Left ventricle myocardium inferior (tissue), 1 donor: ENCODE results near the gene SLC1A1. TPM values are rescaled to one million over a fixed set of nuclear protein-coding genes. Genes with fewer than 3 reads are reported as not detected.
A peak's percentile ranks its signal among the peaks of the same experiment; 100 is the strongest.

Experiments
- DNase-seq: peaks from one replicate; pipeline ENCODE4 v3.0.0-alpha.2; 2020
- H3K27ac ChIP-seq: fragments of 200-600 bp; replicated peaks from 2 replicates; pipeline ENCODE4 v1.8.0; 2021
- H3K27me3 ChIP-seq: fragments of 200-600 bp; 2 replicates; pipeline ENCODE4 v1.8.0; 2021; ENCODE audit warnings: low read depth
- H3K36me3 ChIP-seq: fragments of 200-600 bp; 2 replicates; pipeline ENCODE4 v1.8.0; 2021
- H3K4me1 ChIP-seq: fragments of 200-600 bp; 2 replicates; pipeline ENCODE4 v1.8.0; 2021
- H3K4me3 ChIP-seq: fragments of 200-600 bp; 2 replicates; pipeline ENCODE4 v1.8.0; 2021; ENCODE audit warnings: mild to moderate bottlenecking, moderate library complexity
- H3K9me3 ChIP-seq: fragments of 200-600 bp; replicated peaks from 2 replicates; pipeline ENCODE4 v1.8.0; 2021
- intact Hi-C: fragments of 100-400 bp; cut with micrococcal nuclease; formaldehyde crosslinking; loops from one replicate; pipeline ENCODE4 v1.11.0; 2022
- total RNA-seq: library from RNA; stranded (reverse); fragmentation: NEBNext Ultra II Directional; extraction: Animal tissue kit (Norgen Biotek cat#: 25700); gene quantifications from one replicate; pipeline ENCODE4 v1.2.1, GENCODE V29; 2021
- TF ChIP-seq, protein P1 (sequence below): fragments of 200-600 bp; IDR thresholded peaks from 2 replicates; pipeline ENCODE4 v1.8.0; 2021; ENCODE audit warnings: antibody characterized with exemption, mild to moderate bottlenecking, borderline replicate concordance
- donor health status: DM: no; HTN: yes; CAD: no; lungs with severe emphysema.

SLC1A1 gene
- total RNA-seq, 1 donor from 2014 or later: 3.1 TPM

DNA sequence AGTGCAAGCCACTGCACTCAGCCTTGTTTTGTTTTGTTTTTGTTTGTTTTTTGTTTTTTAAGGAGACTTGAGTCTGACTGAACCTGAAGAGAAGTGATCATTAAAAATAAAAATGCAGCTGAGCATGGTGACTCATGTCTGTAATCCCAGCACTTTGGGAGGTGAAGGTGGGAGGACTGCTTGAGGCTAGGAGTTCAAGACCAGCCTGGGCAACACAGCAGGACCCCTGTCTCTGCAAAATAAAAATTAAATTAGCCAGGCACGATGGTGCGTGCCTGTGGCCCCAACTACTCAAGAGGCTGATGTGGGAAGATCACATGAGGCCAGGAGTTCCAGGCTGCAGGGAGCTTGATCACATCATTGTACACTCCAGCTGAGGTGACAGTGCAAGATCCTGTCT is 6.2 kb downstream of the SLC1A1 start:
- intact Hi-C loops: no loop called here
- no peaks in the 10 kb centered on the region for H3K9me3 ChIP-seq

GRCh38 chr9:4497395-4497794 is 7.1 kb downstream of the SLC1A1 start:
- no peak for DNase-seq
- Histone ChIP-seq H3K4me3 (no peak overlapping the region), H3K27me3 (peaks cover 19% of the 10 kb centered on the region), H3K9me3 (no peaks in the 10 kb centered on the region), H3K27ac (no peak overlapping the region), H3K4me1 (peaks cover 10% of the 10 kb centered on the region), H3K36me3 (no peaks in the 10 kb centered on the region)
- TF ChIP-seq, protein P1, sequence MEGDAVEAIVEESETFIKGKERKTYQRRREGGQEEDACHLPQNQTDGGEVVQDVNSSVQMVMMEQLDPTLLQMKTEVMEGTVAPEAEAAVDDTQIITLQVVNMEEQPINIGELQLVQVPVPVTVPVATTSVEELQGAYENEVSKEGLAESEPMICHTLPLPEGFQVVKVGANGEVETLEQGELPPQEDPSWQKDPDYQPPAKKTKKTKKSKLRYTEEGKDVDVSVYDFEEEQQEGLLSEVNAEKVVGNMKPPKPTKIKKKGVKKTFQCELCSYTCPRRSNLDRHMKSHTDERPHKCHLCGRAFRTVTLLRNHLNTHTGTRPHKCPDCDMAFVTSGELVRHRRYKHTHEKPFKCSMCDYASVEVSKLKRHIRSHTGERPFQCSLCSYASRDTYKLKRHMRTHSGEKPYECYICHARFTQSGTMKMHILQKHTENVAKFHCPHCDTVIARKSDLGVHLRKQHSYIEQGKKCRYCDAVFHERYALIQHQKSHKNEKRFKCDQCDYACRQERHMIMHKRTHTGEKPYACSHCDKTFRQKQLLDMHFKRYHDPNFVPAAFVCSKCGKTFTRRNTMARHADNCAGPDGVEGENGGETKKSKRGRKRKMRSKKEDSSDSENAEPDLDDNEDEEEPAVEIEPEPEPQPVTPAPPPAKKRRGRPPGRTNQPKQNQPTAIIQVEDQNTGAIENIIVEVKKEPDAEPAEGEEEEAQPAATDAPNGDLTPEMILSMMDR: no peak
- intact Hi-C loops: no loop called here

More for the DNA sequence above, 6.2 kb downstream of the SLC1A1 start:
- H3K4me1 ChIP-seq: peaks cover 13% of the 10 kb centered on the region
- no peak overlapping the region for H3K4me3 ChIP-seq
- DNase-seq: no peak
- H3K27me3 ChIP-seq: peaks cover 25% of the 10 kb centered on the region
- H3K27ac ChIP-seq: no peak overlapping the region
- TF ChIP-seq, protein P1: no peak
- no peaks in the 10 kb centered on the region for H3K36me3 ChIP-seq

DNA sequence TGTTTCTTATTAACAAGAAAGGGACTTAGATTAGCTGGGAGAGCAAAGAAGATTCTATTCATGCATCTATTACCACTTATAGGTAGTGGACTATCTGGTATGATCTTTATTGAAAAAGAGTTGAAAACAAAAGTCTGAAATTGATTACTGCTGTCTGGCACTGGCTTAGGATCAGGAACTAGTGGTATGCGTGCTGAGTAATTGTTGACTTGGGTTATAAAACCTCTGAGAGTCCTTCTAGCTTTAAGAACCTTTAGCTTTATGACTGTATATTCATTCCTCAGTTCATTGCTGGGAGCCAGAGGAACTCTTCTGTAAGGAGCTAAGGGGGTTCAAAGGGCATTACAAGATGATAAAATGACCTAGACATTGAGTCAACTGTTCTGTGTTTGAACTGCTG is 7.6 kb downstream of the SLC1A1 start:
- H3K27ac ChIP-seq: no peak overlapping the region
- H3K36me3 ChIP-seq: no peaks in the 10 kb centered on the region
- peaks cover 10% of the 10 kb centered on the region for H3K4me1 ChIP-seq
- H3K27me3 ChIP-seq: peaks cover 15% of the 10 kb centered on the region
- H3K4me3 ChIP-seq: no peak overlapping the region
- TF ChIP-seq, protein P1: no peak
- DNase-seq: no peak
- intact Hi-C loops: no loop called here
- H3K9me3 ChIP-seq: no peaks in the 10 kb centered on the region

DNA sequence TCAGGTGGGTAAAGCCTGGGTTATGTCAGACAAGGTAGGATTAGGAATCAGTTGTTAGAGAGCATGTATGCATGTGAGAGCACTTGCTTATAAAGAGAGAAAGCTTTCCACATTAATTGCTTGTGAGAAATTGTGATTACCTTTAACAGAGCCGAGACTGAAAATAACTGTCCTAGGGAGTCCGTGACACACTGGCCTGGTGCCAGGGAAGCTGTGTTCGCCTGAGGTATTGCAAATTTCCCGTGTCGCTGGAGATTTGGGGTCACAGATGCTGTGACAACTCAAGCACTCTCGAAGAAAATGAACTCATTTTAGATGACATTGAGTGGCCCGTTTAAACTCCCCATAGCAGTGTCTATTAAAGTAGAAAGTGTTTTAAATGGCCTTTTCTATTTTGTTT is 9.6 kb downstream of the SLC1A1 start:
- Histone ChIP-seq H3K4me3 (no peak overlapping the region), H3K9me3 (no peaks in the 10 kb centered on the region), H3K4me1 (peaks cover 10% of the 10 kb centered on the region), H3K27ac (no peak overlapping the region), H3K27me3 (peaks cover 7% of the 10 kb centered on the region), H3K36me3 (no peaks in the 10 kb centered on the region)
- intact Hi-C loops: no loop called here
- DNase-seq: peak; percentile 21
- TF ChIP-seq, protein P1: no peak

GRCh38 chr9:4501147-4501507 is 10.9 kb downstream of the SLC1A1 start:
- H3K4me3 ChIP-seq: no peak overlapping the region
- H3K36me3 ChIP-seq: no peaks in the 10 kb centered on the region
- DNase-seq: no peak
- no peaks in the 10 kb centered on the region for H3K27me3 ChIP-seq
- H3K4me1 ChIP-seq: peaks cover 10% of the 10 kb centered on the region
- intact Hi-C loops: no loop called here
- no peaks in the 10 kb centered on the region for H3K9me3 ChIP-seq
- TF ChIP-seq, protein P1: no peak
- H3K27ac ChIP-seq: no peak overlapping the region

DNA sequence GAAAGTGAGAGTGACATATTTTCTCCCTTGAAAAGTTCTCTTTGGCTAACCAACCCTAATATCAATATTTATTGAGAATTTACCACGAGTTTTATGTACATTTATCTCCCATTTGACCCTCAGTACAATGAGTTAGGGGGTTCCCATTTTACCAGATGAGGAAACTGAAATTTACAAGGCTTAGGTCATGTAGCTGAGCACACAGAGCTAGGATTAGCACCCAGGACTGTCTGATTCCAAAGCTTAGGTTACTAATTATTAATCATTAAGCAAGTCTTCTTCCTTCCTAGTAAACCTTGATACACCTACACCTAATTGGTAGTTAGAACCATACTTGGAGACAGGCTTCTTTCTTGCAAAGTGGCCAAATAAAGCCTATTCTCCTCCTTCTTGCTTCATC is 12.2 kb downstream of the SLC1A1 start:
- H3K27me3 ChIP-seq: no peaks in the 10 kb centered on the region
- no peaks in the 10 kb centered on the region for H3K9me3 ChIP-seq
- no peaks in the 10 kb centered on the region for H3K36me3 ChIP-seq
- H3K27ac ChIP-seq: no peak overlapping the region
- peaks cover 10% of the 10 kb centered on the region for H3K4me1 ChIP-seq
- TF ChIP-seq, protein P1: no peak
- DNase-seq: no peak
- intact Hi-C loops: no loop called here
- no peak overlapping the region for H3K4me3 ChIP-seq
